Uterus (tissue), 4 donors: ENCODE measurements around the gene ZNF805. TPM values are rescaled to one million over a fixed set of nuclear protein-coding genes. Genes with fewer than 3 reads are reported as not detected.
A peak's percentile ranks its signal among the peaks of the same experiment; 100 is the strongest.
"Not testable (repeated sequence)": the region's sequence is repeated elsewhere in the genome, so short reads cannot be mapped to it uniquely, and the experiment has no call there.

Source experiments
- DNase-seq, 2 donors: peaks; one replicate each; pipeline ENCODE4 v3.0.0-alpha.2; 2019 to 2020
- H3K27ac ChIP-seq, 2 donors: fragments of 200-600 bp; sonication (generic); 1 replicate in 1 of 2; 2 replicates in 1 of 2; pipeline ENCODE4 v1.5.1; 2016 to 2018
- H3K27me3 ChIP-seq, 2 donors: fragments of 200-600 bp; sonication (generic); one replicate each; pipeline ENCODE4 v1.5.1; 2018 to 2019; ENCODE audit warnings: control low read depth in 1 of 2
- H3K36me3 ChIP-seq, 2 donors: fragments of 200-600 bp; sonication (generic); one replicate each; pipeline ENCODE4 v1.5.1; 2019; ENCODE audit warnings: control low read depth in 1 of 2
- H3K4me1 ChIP-seq, 2 donors: fragments of 200-600 bp; sonication (generic); one replicate each; pipeline ENCODE4 v1.5.1; 2018 to 2019; ENCODE audit warnings: control low read depth in 1 of 2
- H3K4me3 ChIP-seq, 2 donors: fragments of 200-600 bp; sonication (generic); 1 replicate in 1 of 2; 2 replicates in 1 of 2; pipeline ENCODE4 v1.5.1; 2018 to 2019; ENCODE audit warnings: mild to moderate bottlenecking in 1 of 2
- H3K9me3 ChIP-seq, 2 donors: fragments of 200-600 bp; sonication (generic); one replicate each; pipeline ENCODE4 v1.5.1; 2019; ENCODE audit warnings: control low read depth in 1 of 2
- CTCF ChIP-seq, 4 experiments: fragments of 200-600 bp in 2 of 4; fragments of 450-650 bp in 2 of 4; sonication (generic) in 2 of 4; IDR thresholded peaks; one replicate each; pipeline ENCODE4 v1.5.1; 2016 to 2019; ENCODE audit warnings: antibody characterized with exemption in 4 of 4, mild to moderate bottlenecking in 2 of 4, moderate library complexity in 1 of 4
- POLR2A ChIP-seq, 2 donors: fragments of 450-650 bp; IDR thresholded peaks; one replicate each; pipeline ENCODE4 v1.6.1; 2016; ENCODE audit warnings: antibody characterized with exemption in 2 of 2, mild to moderate bottlenecking in 1 of 2, moderate library complexity in 1 of 2
- intact Hi-C: fragments of 100-400 bp; cut with DNase I; formaldehyde crosslinking; loops from one replicate; pipeline ENCODE4 v1.15.1; 2023; ENCODE audit warnings: low total_unique reads
- total RNA-seq, 4 donors: library from RNA; depleted of rRNA in 3 of 4; stranded (reverse); fragments of >200 nt in 3 of 4; gene quantifications; one replicate each; pipeline versions ENCODE4 v1.1.0 to v1.2.4, GENCODE V29; 2014 to 2023
- donor health status: DM: yes; HTN: yes; CAD: no.

Gene ZNF805
- total RNA-seq, 4 donors from 2014 or later: 2.1 to 65.3 (median 18.9) TPM

GRCh38 chr19:57276430-57276829 is 36.0 kb downstream of the ZNF805 start:
- Histone ChIP-seq H3K4me3 (no peak overlapping the region), H3K4me1 (no peaks in the 10 kb centered on the region), H3K36me3 (no peaks in the 10 kb centered on the region), H3K9me3 (no peaks in the 10 kb centered on the region), H3K27ac (no peak overlapping the region), H3K27me3 (no peaks in the 10 kb centered on the region)
- TF ChIP-seq POLR2A (IDR thresholded peaks at IDR 0.05) (no peak), CTCF (IDR thresholded peaks at IDR 0.05) (no peak)
- intact Hi-C loops: no loop called here
- DNase-seq: no peak

- intact Hi-C loops, DNase-seq, H3K4me1 ChIP-seq, H3K27ac ChIP-seq, H3K36me3 ChIP-seq, H3K27me3 ChIP-seq, H3K9me3 ChIP-seq, H3K4me3 ChIP-seq: not testable (repeated sequence)
Measured at GRCh38 chr19:57278481-57278880, 38.0 kb downstream of the ZNF805 start.

- Histone ChIP-seq H3K36me3 (no peaks in the 10 kb centered on the region), H3K27me3 (no peaks in the 10 kb centered on the region), H3K27ac (peak overlapping the region; percentile 98 to 99), H3K4me1 (no peaks in the 10 kb centered on the region), H3K9me3 (no peaks in the 10 kb centered on the region), H3K4me3 (peak overlapping the region; percentile 99 to 100)
- DNase-seq: peak; percentile 88 to 89
- intact Hi-C loops: loop anchor here (2.0 kb wide), 1 partner anchor 39 kb away; the partner anchor contains the start of gene ZNF805
- TF ChIP-seq POLR2A (IDR thresholded peaks at IDR 0.05) (peak in 1 of 2 donors; percentile 19), CTCF (IDR thresholded peaks at IDR 0.05) (peak; percentile 7 to 37 (median 27))
Measured at GRCh38 chr19:57279418-57280164, 39.2 kb downstream of the ZNF805 start.

- Histone ChIP-seq H3K4me1 (no peaks in the 10 kb centered on the region), H3K27ac (peak within 1 kb of the TSS; percentile 98 to 99), H3K9me3 (no peaks in the 10 kb centered on the region), H3K36me3 (peaks cover 0 to 4% of the 10 kb centered on the region in 2 donors), H3K4me3 (peak within 1 kb of the TSS; percentile 99 to 100), H3K27me3 (no peaks in the 10 kb centered on the region)
- intact Hi-C loops: loop anchor here (2.0 kb wide), 1 partner anchor 40 kb away; the partner anchor contains the start of gene ZNF805
- peak in 1 of 4 experiments; percentile 15 for TF ChIP-seq CTCF (IDR thresholded peaks at IDR 0.05)
- peak; percentile 66 to 75 for TF ChIP-seq POLR2A (IDR thresholded peaks at IDR 0.05)
- DNase-seq: peak; percentile 96 to 97
Measured at GRCh38 chr19:57280165-57280961, 39.9 kb downstream of the ZNF805 start, which contains the start of gene ZNF460. Gene ZNF460 (plus strand): TSS chr19:57280485. CDS start chr19:57280807, 322 bp downstream.

GRCh38 chr19:57280962-57281400 is 40.5 kb downstream of the ZNF805 start:
- no peaks in the 10 kb centered on the region for H3K9me3 ChIP-seq
- DNase-seq: no peak
- H3K4me3 ChIP-seq: peak overlapping the region; percentile 99 to 100
- no peaks in the 10 kb centered on the region for H3K4me1 ChIP-seq
- TF ChIP-seq CTCF (IDR thresholded peaks at IDR 0.05): no peak
- TF ChIP-seq POLR2A (IDR thresholded peaks at IDR 0.05): no peak
- intact Hi-C loops: loop anchor here (2.0 kb wide), 1 partner anchor 40 kb away; the partner anchor contains the start of gene ZNF805
- H3K36me3 ChIP-seq: peaks cover 0 to 6% of the 10 kb centered on the region in 2 donors
- H3K27ac ChIP-seq: peak overlapping the region; percentile 98 to 99
- H3K27me3 ChIP-seq: no peaks in the 10 kb centered on the region
